OCI-LY3 (cell line): ENCODE measurements around the gene PGP.

Experiments
- CTCF ChIP-seq: fragments of 200-600, 300-600 bp; sonication (generic); IDR thresholded peaks from 2 replicates; pipeline ENCODE4 v1.5.1; 2014; ENCODE audit warnings: antibody characterized with exemption, low read length, low read depth
- EZH2phosphoT487 ChIP-seq: fragments of 200-600 bp; shearing (Covaris generic); IDR thresholded peaks from 2 replicates; pipeline ENCODE4 v1.6.1; 2018; ENCODE audit warnings: antibody characterized with exemption, mixed run types, low read depth

- TF ChIP-seq CTCF (no peak), EZH2phosphoT487 (no peak)
Measured at GRCh38 chr16:2187212-2187611, 27.4 kb downstream of the PGP start.
